HepG2 (cell line): ENCODE results near the gene ZNF772. TPM values are rescaled to one million over a fixed set of nuclear protein-coding genes. Genes with fewer than 3 reads are reported as not detected.

Experiments used
- AKNA ChIP-seq: sonication (generic); formaldehyde crosslinking; IDR thresholded peaks from 2 replicates; pipeline ENCODE4 v1.4.0; 2020; ENCODE audit warnings: missing genetic modification reagents, borderline replicate concordance
- ATF1 ChIP-seq: IDR thresholded peaks from 2 replicates; pipeline ENCODE4 v1.6.1; 2016; ENCODE audit warnings: mild to moderate bottlenecking, control low read depth
- CEBPG ChIP-seq: IDR thresholded peaks from 2 replicates; pipeline ENCODE4 v1.6.1; 2016
- ERF ChIP-seq: IDR thresholded peaks from 2 replicates; pipeline ENCODE4 v1.6.1; 2018; ENCODE audit warnings: missing biosample characterization, missing genetic modification reagents
- GZF1 ChIP-seq: sonication (generic); formaldehyde crosslinking; IDR thresholded peaks from 2 replicates; pipeline ENCODE4 v1.5.1; 2020; ENCODE audit warnings: mild to moderate bottlenecking, missing genetic modification reagents
- HMG20A ChIP-seq: IDR thresholded peaks from 2 replicates; pipeline ENCODE4 v1.6.1; 2016; ENCODE audit warnings: borderline replicate concordance
- HNRNPH1 ChIP-seq: fragments of 200-400 bp; formaldehyde crosslinking; optimal IDR thresholded peaks from 2 replicates; pipeline ENCODE3; 2017; ENCODE audit warnings: mild to moderate bottlenecking, low read depth, low read length
- JDP2 ChIP-seq: sonication (generic); formaldehyde crosslinking; IDR thresholded peaks from 2 replicates; pipeline ENCODE4 v1.8.1; 2022; ENCODE audit warnings: missing genetic modification reagents, borderline replicate concordance
- MAFG ChIP-seq: sonication (generic); formaldehyde crosslinking; IDR thresholded peaks from 2 replicates; pipeline ENCODE4 v1.5.1; 2020; ENCODE audit warnings: mild to moderate bottlenecking, missing genetic modification reagents
- MBD4 ChIP-seq: IDR thresholded peaks from 2 replicates; pipeline ENCODE4 v1.6.1; 2012; ENCODE audit warnings: low read length, inconsistent platforms, borderline replicate concordance
- NAIF1 ChIP-seq: sonication (generic); formaldehyde crosslinking; IDR thresholded peaks from 2 replicates; pipeline ENCODE4 v1.5.0; 2020; ENCODE audit warnings: mild to moderate bottlenecking, missing genetic modification reagents, borderline replicate concordance
- SRY ChIP-seq: sonication (generic); formaldehyde crosslinking; IDR thresholded peaks from 2 replicates; pipeline ENCODE4 v1.8.0; 2022; ENCODE audit warnings: mild to moderate bottlenecking, missing genetic modification reagents
- ZBTB42 ChIP-seq: sonication (generic); formaldehyde crosslinking; IDR thresholded peaks from 2 replicates; pipeline ENCODE4 v1.5.0; 2020; ENCODE audit warnings: mild to moderate bottlenecking, missing genetic modification reagents
- ZNF143 ChIP-seq: sonication (generic); formaldehyde crosslinking; IDR thresholded peaks from 2 replicates; pipeline ENCODE4 v1.4.0; 2020; ENCODE audit warnings: missing genetic modification reagents
- ZNF225 ChIP-seq: sonication (generic); formaldehyde crosslinking; IDR thresholded peaks from 2 replicates; pipeline ENCODE4 v1.4.0; 2020; ENCODE audit warnings: mild to moderate bottlenecking, missing genetic modification reagents
- ZNF3 ChIP-seq: IDR thresholded peaks from 2 replicates; pipeline ENCODE4 v1.7.0; 2017; ENCODE audit warnings: inconsistent platforms
- ZNF501 ChIP-seq: sonication (generic); formaldehyde crosslinking; IDR thresholded peaks from 2 replicates; pipeline ENCODE4 v1.5.1; 2020; ENCODE audit warnings: mild to moderate bottlenecking, moderate library complexity, missing genetic modification reagents
- ZNF678 ChIP-seq: sonication (generic); formaldehyde crosslinking; IDR thresholded peaks from 2 replicates; pipeline ENCODE4 v1.4.0; 2020; ENCODE audit warnings: mild to moderate bottlenecking, missing genetic modification reagents
- ZNF780A ChIP-seq: sonication (generic); formaldehyde crosslinking; IDR thresholded peaks from 2 replicates; pipeline ENCODE4 v1.8.0; 2022; ENCODE audit warnings: mild to moderate bottlenecking, missing genetic modification reagents, moderate library complexity
- ZSCAN30 ChIP-seq: sonication (generic); formaldehyde crosslinking; IDR thresholded peaks from 2 replicates; pipeline ENCODE4 v1.5.0; 2020; ENCODE audit warnings: mild to moderate bottlenecking, missing genetic modification reagents
- polyA plus RNA-seq, 8 experiments: library from polyadenylated mRNA; depleted of rRNA in 3 of 8; stranded (reverse) in 7 of 8; unstranded in 1 of 8; fragments of >200 nt; fragmentation: Illumina TruSeq in 4 of 8; extraction: Trizol in 4 of 8; gene quantifications; 2 replicates each; pipeline versions ENCODE4 v1.2.1 to v1.2.3, GENCODE V29; 2011 to 2016; ENCODE audit warnings: low read depth in 4 of 8, missing spikeins in 1 of 8, mixed read lengths in 1 of 8; ENCODE audit not compliant: insufficient read depth in 1 of 8
- total RNA-seq, 5 experiments: library from RNA; depleted of rRNA; stranded (reverse); fragments of >200 nt; fragmentation: Illumina TruSeq; extraction: Trizol; gene quantifications; 2 replicates each; pipeline ENCODE4 v1.2.3, GENCODE V29; 2016; ENCODE audit warnings: low read depth in 1 of 5
- TF ChIP-seq, protein P1 (sequence below): sonication (generic); formaldehyde crosslinking; IDR thresholded peaks from 2 replicates; pipeline ENCODE4 v1.5.0; 2020; ENCODE audit warnings: missing genetic modification reagents, mild to moderate bottlenecking, borderline replicate concordance
- TF ChIP-seq, protein P2 (sequence below): sonication (generic); formaldehyde crosslinking; IDR thresholded peaks from 2 replicates; pipeline ENCODE4 v1.4.0; 2020; ENCODE audit warnings: mild to moderate bottlenecking, low read depth, missing genetic modification reagents

ZNF772 gene
- total and polyA plus RNA-seq, 2 of the 13 experiments (the other 11 are each of a cell fraction or from before 2014, with no cell fraction given) = 3.1 to 17.2 TPM

- TF ChIP-seq SRY (CRISPR knock-in tag) = no peak
- peak; percentile 98 for TF ChIP-seq ZNF143 (CRISPR knock-in tag)
- TF ChIP-seq AKNA = no peak
- peak; percentile 92 for TF ChIP-seq ZNF225 (CRISPR knock-in tag)
- TF ChIP-seq MBD4 = no peak
- no peak for TF ChIP-seq ZNF3 (CRISPR knock-in tag)
- TF ChIP-seq, protein P1, sequence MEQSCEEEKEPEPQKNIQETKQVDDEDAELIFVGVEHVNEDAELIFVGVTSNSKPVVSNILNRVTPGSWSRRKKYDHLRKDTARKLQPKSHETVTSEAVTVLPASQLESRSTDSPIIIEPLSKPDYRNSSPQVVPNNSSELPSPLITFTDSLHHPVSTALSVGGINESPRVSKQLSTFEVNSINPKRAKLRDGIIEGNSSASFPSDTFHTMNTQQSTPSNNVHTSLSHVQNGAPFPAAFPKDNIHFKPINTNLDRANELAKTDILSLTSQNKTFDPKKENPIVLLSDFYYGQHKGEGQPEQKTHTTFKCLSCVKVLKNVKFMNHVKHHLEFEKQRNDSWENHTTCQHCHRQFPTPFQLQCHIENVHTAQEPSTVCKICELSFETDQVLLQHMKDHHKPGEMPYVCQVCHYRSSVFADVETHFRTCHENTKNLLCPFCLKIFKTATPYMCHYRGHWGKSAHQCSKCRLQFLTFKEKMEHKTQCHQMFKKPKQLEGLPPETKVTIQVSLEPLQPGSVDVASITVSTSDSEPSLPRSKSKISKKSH = 0 out of 2 replicates have a peak, but pooled peaks have one; percentile 46
- TF ChIP-seq HMG20A (CRISPR knock-in tag) = 0 out of 2 replicates have a peak, but pooled peaks have one; percentile 11
- TF ChIP-seq ERF (CRISPR knock-in tag) = peak; percentile 35; the same call in 1 of the 2 replicates
- TF ChIP-seq ZSCAN30 (CRISPR knock-in tag) = no peak; the same call in 1 of the 2 replicates
- TF ChIP-seq CEBPG (CRISPR knock-in tag) = peak; percentile 72
- no peak for TF ChIP-seq ZNF780A
- no peak for TF ChIP-seq JDP2 (CRISPR knock-in tag)
- no peak for TF ChIP-seq HNRNPH1
- TF ChIP-seq ZNF678 = no peak
- TF ChIP-seq, protein P2, sequence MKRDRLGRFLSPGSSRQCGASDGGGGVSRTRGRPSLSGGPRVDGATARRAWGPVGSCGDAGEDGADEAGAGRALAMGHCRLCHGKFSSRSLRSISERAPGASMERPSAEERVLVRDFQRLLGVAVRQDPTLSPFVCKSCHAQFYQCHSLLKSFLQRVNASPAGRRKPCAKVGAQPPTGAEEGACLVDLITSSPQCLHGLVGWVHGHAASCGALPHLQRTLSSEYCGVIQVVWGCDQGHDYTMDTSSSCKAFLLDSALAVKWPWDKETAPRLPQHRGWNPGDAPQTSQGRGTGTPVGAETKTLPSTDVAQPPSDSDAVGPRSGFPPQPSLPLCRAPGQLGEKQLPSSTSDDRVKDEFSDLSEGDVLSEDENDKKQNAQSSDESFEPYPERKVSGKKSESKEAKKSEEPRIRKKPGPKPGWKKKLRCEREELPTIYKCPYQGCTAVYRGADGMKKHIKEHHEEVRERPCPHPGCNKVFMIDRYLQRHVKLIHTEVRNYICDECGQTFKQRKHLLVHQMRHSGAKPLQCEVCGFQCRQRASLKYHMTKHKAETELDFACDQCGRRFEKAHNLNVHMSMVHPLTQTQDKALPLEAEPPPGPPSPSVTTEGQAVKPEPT (CRISPR knock-in tag) = no peak
- TF ChIP-seq NAIF1 (CRISPR knock-in tag) = no peak
- peak; percentile 82 for TF ChIP-seq ZNF501 (CRISPR knock-in tag)
- no peak for TF ChIP-seq MAFG (CRISPR knock-in tag)
- TF ChIP-seq ATF1 (CRISPR knock-in tag) = peak; percentile 87
- TF ChIP-seq GZF1 (CRISPR knock-in tag) = no peak
- no peak for TF ChIP-seq ZBTB42 (CRISPR knock-in tag)
These were observed at the start of gene ZNF772 (continued) for GRCh38 chr19:57477191-57478008.
